ENCODE results near the gene CDK10.
"Not testable (repeated sequence)": the region's sequence is repeated elsewhere in the genome, so short reads cannot be mapped to it uniquely, and the experiment has no call there.

CDK10 gene

GRCh38 chr16:89691231-89691985 is 4.9 kb downstream of the CDK10 start:
- H3K4me3 ChIP-seq (ENCODE audit: low read depth, low read length), result no peak overlapping the region
- no peak for DNase-seq (ENCODE audit: low read depth)
- in situ Hi-C loops (cut with HindIII; ENCODE audit: low sequenced_read_pairs), result loop anchor here (25.0 kb wide), 1 partner anchor 404 kb away; no protein-coding TSS in a partner anchor
- no peak for TF ChIP-seq CTCF (IDR thresholded peaks at IDR 0.05; ENCODE audit: low read depth, low read length, missing control alignments)

- in situ Hi-C loops (cut with HindIII; ENCODE audit: low sequenced_read_pairs), result loop anchor here (25.0 kb wide), 1 partner anchor 405 kb away; no protein-coding TSS in a partner anchor
- no peak for DNase-seq (ENCODE audit: low read depth)
- TF ChIP-seq CTCF (IDR thresholded peaks at IDR 0.05; ENCODE audit: low read depth, low read length, missing control alignments), result no peak
- no peak overlapping the region for H3K4me3 ChIP-seq (ENCODE audit: low read depth, low read length)
Observed at GRCh38 chr16:89691986-89692569, 5.6 kb downstream of the CDK10 start.

- H3K4me3 ChIP-seq (ENCODE audit: low read depth, low read length), result no peak overlapping the region
- no peak for DNase-seq (ENCODE audit: low read depth)
- in situ Hi-C loops (cut with HindIII; ENCODE audit: low sequenced_read_pairs), result loop anchor here (25.0 kb wide), 1 partner anchor 406 kb away; no protein-coding TSS in a partner anchor
- TF ChIP-seq CTCF (IDR thresholded peaks at IDR 0.05; ENCODE audit: low read depth, low read length, missing control alignments), result no peak
Observed at GRCh38 chr16:89693289-89693731, 6.8 kb downstream of the CDK10 start.

- DNase-seq (ENCODE audit: low read depth), result no peak
- H3K4me3 ChIP-seq (ENCODE audit: low read depth, low read length), result no peak overlapping the region
- TF ChIP-seq CTCF (IDR thresholded peaks at IDR 0.05; ENCODE audit: low read depth, low read length, missing control alignments), result no peak
- in situ Hi-C loops (cut with HindIII; ENCODE audit: low sequenced_read_pairs), result loop anchor here (25.0 kb wide), 1 partner anchor 407 kb away; no protein-coding TSS in a partner anchor
Observed at GRCh38 chr16:89693931-89694783, 7.7 kb downstream of the CDK10 start.

GRCh38 chr16:89694784-89695085 is 8.2 kb downstream of the CDK10 start:
- not testable (repeated sequence) for DNase-seq (ENCODE audit: low read depth); H3K4me3 ChIP-seq (ENCODE audit: low read depth, low read length)
- in situ Hi-C loops (cut with HindIII; ENCODE audit: low sequenced_read_pairs), result loop anchor here (25.0 kb wide), 1 partner anchor 407 kb away; no protein-coding TSS in a partner anchor

- in situ Hi-C loops (cut with HindIII; ENCODE audit: low sequenced_read_pairs), result loop anchor here (25.0 kb wide), 1 partner anchor 408 kb away; no protein-coding TSS in a partner anchor
- no peak overlapping the region for H3K4me3 ChIP-seq (ENCODE audit: low read depth, low read length)
- no peak for TF ChIP-seq CTCF (IDR thresholded peaks at IDR 0.05; ENCODE audit: low read depth, low read length, missing control alignments)
- no peak for DNase-seq (ENCODE audit: low read depth)
Observed at GRCh38 chr16:89695086-89695874, 8.8 kb downstream of the CDK10 start.

Measured in astrocyte of the cerebellum (primary cell).